ENCODE measurements around the gene ACTR10.

The ACTR10 gene

DNA sequence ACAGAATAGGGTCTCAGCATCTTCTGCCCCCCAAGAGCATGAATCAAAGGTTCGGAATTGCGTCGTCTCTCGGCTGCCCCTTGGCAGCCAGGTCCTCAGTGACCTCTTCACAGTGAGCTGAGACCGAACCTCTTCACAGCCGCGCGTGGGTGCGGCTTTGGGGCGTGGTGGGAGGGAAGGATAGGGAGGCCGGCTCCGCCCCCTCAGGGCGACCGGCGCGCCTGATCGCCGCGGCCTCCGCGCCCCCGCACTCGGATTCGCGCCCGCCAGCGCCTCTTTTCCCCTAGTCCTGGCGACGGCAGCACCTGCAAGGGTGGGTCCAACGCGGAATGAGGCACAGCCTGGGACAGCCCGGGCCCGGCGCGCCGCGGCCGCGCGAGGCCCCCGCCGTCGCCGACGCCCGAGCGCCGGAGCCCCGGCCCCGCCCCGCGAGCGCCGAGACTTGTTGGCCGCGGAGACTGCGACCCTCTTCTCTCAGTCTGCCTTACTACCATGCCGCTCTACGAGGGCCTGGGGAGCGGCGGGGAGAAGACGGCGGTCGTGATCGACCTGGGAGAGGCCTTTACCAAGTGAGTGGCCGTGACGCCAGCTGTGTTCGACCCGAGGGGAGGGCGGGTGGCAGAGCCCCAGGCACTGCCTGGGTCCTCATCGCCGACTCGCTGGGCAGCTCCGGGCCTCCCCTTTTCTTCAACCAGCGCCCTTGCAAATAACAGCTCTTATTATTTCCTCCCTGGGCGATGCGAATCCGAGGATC, at the start of gene ACTR10:
Gene ACTR10, plus strand, starts transcription at position 424 of the 754 bp plus-strand sequence. Its CDS starts 69 bp downstream, at position 493.
- peak; percentile 84 for DNase-seq

DNA sequence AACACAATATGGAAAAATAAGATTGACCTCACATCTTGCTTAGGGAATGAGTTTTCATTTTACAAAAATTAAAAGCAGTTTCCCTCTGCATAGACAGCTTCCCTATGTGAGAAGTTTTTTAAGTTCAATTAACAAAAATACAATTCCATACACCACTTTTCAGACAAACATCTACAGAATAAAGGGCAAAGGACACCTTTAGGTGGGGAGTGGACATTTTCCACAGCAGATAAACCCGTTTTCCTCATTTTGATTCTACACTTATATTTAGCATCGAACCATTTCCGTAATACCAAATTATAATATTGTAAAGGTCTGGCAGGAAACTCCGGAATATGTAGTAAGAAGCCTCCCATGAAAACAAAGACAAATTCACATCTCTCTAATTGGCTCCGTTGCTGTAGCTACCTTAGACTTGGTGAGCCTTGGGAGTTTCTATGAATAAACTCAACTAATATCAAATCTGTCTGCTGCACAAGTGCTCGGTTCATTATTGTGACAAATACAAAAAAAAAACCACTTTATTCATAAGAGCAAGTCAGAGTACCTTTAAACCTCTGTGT, 49.6 kb upstream of the ACTR10 start:
- no peak for DNase-seq

DNA sequence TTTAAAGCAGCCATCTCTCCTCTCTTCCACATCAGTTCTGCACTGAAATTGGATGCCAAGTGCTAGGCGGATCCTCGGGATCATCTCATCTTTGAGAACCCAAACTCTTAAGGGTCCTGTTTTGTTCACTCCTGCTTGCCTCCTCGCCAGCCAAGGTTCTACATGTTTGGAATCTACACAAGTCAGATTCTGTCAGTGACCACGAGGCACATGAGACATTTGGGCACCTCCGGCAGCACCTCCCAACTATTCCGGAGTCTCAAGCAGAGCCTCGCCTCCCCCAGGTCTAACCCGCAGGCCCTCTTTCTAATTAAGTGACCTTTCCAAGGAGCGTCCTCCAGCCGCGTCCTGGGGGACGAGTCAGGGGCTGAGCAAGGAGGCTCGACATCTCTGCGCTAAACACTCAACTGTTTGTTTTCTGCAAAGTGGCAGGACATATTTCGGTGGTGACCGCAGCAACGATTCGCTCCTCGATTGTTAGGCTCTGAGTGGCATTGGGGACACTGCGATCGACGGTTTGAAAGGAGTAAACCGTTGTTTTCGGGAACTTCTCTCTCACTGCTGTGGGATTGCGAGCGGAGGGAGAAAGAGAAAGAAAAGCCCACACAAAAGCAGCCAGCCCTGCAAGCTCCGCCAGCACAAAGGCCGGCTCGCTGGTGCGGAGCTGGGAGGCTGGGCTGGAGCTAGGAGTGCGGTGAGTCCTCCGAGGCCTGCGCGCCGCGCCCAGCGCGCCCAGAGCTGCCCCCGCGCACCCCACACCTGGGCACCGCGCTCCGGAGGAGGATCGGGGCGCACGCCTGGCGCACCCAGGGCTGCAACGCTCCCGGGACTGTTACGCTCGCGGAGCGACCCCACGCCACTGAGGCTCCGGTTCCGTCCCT, 48.6 kb upstream of the ACTR10 start:
- DNase-seq: peak; percentile 24

DNA sequence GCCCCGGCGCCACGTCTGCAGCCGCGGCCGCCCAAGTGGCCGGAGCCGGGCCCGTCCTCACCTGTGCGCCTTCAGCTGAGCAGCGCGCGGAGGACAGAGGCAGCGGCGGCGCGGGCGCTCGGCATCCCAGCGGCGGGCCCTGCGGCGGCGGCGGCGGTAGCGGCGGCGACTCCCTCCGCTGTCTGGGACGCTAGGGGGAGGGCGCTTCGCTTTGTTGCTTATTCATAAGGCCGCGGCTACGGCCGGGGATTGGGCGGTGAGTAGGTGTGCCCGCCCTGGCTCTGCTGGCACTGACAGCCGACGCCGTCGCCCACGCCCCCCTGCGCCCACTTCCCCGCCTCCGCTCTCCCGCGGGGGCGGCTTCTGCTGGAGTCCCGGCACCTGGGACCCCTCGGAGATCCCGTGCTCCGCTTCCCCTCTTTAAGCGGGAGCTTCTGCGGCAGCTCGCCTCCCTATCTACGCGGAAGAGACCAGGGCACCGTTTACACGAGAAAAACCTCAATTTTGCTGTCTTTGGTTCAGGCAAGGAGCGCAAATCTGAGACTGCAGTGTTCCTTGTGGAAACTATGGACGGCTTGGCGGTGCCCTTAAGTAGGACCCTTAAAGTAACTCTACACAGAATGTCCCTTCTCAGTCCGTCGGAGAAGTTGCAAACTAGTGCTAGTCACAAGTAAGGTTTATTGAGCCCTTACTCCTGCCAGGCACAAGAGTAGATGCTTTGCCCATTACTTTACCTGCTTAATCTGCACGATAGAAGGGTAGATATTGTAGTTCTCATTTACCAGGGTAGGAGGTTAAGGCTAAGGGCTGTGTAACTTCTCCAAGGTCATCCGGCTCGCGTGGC, 47.7 kb upstream of the ACTR10 start, which contains the start of gene ARMH4:
Gene ARMH4, minus strand, starts transcription at position 200 of the 844 bp plus-strand sequence. CDS start 12,855 bp downstream, outside the sequence.
- DNase-seq: peak; percentile 74

DNA sequence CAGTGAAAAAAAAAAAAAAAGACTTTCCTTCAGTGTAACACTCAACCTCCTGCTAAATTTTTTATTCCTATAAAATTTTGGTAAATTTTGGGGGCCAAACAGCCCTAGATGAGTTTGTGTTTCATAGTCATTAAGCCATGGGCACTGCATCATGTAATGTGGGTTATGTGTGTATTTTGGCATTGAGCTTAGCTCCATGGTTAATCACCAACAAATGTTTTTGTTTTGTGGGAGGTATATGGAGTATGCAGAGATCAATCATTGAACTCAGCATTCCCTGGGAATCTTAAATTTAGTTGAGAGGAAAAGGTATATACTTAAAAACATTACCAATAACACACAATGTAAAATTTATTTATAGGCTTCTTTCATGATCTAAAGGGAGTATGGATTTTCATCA, 39.4 kb upstream of the ACTR10 start:
- no peak for DNase-seq

DNA sequence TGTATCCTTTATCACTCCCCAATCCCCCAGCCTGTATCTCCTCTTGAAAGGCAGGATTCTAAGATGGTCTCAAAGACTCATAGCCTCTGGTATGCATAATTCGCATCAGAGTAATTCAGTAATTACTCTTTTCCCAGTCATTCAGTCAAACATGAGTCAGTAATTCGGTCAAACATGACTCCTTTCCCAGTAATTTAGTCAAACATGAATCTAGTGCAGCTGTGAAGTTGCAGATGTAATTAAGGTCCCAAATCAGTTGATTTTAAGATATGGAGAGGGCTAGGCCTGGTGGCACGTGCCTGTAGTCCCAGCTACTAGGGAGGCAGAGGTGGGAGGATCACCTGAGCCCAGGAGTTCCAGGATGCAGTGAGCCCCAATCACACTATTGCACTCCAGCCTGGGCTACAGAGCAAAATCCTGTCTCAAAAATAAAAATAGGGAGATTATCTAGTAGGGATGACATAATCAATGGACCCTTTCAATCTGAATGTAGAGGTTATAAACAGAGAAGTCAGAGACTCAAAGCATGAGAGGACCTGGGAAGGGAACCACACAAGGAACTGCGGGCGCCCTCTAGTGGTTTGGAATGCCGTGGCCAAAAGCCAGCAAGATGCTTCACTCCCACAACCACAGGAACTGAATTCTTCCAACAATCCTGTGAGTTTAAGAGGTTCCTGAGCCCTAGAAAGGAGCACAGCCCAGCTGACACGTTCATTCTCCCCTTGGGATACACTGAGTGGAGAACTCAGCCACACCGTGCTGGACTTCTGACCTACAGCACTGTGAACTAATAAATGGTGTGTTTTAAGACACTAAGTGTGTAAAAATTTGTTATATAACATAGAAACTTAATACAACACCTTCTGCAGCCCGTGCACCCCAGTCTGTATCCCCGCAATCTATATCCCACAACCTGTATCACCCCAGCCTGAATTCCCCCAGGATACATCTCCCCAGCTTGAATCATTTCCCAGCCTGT, 33.7 kb upstream of the ACTR10 start:
- DNase-seq: peak; percentile 48

DNA sequence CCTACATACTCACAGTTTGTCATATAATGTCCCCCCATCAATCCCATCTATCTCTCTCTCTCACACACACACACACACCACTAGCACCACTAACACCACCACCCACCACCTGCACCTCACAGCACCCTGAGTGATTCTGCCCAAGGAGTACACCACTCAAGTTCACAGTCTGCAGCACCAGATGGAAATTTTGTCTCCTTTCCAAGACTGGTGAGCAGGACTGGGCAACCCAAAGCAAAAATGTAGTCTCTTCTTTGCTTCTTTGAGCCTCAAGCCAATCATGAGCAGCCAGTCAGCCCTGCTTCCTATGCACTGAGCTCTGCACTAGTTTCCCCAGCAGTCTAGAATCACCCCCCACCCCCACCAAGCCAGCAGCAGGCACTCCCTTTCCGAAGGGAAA, 32.9 kb upstream of the ACTR10 start:
- no peak for DNase-seq

DNA sequence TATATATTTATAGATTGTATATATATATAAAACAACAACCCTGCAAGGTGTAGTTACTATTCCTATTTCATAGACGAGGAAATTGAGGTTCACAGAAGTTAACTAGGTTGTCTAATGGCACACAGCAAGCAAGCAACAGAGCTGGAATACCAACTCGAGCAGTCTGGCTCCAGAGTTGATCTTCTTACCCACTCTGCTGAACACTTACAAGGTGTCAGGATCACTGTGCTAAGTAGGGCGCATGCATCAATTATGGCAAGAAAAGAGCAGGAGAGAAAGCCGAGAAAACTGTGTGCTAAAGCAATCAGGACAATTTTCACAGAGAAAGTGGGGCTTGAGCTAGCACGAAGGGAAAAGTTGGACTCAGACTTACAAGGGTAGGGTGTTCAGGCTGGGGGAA, 32.1 kb upstream of the ACTR10 start:
- no peak for DNase-seq

DNA sequence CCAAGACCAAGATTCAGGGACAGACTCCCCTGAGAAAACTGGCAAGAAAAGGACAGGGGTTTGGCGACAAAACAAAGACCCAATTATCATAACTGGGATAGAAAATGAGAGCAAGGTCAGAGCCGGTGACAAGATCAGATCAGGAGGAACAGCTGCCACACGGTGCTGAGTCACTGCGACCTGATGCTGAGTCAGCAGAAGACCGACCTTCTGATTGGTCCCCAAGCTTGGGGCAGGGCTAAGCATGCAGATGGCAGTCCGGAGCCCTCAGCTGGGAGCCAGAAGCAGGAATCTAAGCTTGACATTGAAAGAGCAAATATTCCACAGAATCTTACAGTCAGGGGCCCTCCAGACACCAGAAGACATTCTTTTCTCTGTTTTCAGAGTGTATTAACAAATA, 28.9 kb upstream of the ACTR10 start:
- DNase-seq: peak; percentile 86

DNA sequence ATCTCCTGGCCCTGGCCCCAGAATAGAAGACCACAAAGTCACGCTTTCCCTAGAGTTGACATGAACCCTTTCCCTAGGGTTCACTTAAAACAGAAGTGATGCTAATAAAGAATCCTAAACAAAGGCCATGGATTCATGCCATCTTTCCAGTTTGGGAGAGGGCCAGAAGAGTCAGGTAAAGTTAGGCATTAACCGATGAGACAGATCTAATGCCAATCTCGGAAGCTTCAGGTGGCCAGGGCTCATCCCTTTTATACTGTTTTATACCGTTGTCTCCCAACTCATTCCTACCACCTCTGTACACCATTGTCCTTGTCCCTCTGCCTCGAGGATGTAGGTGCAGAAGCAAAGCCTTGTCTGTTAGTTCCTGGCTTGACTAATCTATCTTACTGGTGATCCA, 22.8 kb upstream of the ACTR10 start:
- DNase-seq: no peak

DNA sequence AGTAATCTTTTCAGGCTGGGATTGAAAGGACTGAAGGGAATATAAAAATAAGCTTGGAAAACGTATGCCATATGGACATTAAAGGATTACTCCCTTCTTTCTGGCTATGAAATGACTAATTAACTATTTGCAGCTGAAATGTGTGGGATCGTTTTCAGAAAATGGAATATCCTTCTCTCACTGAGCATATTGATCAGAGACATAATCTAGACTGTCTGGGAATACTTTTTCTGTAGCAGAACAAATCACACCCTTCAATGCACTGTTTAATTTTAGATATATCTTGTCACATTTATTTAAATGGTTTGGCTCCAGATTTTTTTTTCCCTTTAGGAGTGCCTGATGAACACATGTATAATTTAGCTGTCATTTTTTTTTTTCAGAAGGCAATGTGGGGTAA, 10.8 kb upstream of the ACTR10 start:
- no peak for DNase-seq

DNA sequence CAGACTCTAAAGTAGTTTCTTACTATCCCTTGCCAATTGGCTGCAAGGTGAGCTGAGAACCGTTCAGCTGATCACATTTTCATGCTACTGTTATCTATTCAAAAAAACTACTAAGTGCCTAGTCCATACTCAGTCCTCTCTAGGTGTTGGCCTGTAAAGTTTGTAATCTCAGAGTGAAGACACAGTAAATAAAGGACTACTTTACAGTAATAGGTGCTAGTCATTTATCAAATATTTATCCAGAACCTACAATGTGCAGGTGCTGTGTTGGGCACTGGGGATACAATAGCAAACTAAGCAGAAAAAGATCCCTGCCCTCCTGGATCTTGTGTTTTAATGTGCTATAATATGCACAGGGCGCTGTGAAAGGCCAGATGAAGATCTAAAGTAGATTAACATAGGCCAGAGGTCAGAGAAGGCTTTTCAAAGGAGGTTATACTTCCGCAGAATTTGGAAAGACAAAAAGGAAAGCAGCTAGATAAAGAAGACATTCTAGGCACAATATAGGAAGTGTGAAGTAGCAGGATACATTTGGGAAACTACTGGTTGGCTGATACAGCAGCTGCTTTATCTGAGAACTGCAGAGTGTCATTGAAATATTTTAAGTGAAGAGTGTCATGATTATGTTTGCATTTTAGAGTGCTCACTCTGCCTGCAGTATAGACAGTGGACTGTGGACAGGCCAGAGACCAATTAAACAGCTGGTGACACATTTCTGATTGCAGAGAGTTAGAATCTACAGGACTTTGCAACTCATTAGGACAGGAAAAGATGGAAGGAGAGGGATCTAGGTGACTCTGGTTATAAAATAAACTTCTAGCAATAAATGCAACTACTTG, 8.0 kb upstream of the ACTR10 start:
- DNase-seq: no peak

DNA sequence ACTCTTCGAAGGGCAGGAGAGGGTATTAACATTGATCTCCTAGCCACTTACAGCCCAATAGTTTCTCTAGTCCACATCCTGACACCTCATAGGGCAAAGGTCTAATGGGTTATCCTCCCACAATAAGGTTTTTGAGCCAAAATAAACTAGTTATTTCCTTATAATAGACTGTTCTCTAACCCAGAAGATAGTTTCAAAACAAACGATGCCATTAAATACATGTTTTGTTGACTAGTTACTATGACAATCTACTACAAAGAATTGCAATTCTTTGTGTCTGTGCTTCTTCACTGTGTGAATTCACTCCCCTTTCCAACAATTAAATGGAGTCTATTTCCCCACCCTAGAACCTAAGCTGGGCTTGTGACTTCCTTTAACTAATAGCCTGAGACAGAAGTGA, 6.4 kb upstream of the ACTR10 start:
- no peak for DNase-seq

DNA sequence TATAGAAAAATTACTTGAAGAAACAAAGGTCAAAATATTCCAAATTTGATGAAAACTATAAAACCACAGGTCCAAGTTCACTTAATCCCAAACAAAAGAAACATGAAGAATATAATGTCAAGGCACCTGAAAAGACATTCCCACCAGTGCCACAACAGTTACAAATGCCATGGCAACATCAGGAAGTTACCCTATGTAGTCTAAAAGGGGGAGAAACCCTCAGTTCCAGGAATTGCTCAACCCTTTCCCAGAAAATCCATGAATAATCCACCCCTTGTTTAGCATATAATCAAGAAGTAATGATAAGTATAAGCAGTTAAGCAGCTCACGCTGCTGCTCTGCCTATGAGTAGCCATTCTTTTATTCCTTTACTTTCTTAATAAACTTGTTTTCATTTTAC, 3.8 kb upstream of the ACTR10 start:
- DNase-seq: no peak

DNA sequence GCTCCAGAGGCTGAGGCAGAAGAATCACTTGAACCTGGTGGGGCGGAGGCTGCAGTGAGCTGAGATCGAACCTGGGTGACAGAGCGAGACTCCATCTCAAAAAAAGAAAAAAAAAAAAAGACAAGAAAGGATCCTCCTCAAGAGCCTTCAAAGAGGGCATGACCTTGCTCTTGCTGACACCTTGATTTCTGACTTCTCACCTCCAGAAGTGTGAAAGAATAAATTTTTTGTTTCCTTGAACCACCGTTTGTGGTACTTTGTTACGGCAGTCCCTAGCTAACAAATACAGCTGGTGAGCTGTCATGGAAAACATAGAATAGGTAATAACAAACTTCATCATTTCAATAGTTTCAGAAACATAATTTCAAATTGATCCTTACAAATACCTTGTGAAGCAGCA, 1.9 kb upstream of the ACTR10 start:
- no peak for DNase-seq

DNA sequence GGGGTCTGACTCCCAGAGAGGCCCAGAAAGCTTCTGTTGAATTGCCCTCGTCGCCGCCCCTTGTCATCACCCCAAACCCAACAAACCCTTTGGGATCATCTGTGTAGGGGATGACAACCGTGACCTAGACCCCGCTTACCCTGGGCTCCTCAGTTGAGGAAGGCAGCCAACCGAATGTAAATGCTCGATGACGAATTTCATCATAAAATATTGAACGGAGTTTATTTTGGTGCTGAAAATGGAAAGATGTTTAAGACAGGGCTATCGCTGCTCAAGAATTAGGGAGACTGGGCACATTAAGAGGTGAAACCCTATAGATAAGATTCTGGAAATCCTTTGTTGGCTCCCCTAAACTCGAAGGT, 512 bp downstream of the ACTR10 start:
- DNase-seq: no peak

DNA sequence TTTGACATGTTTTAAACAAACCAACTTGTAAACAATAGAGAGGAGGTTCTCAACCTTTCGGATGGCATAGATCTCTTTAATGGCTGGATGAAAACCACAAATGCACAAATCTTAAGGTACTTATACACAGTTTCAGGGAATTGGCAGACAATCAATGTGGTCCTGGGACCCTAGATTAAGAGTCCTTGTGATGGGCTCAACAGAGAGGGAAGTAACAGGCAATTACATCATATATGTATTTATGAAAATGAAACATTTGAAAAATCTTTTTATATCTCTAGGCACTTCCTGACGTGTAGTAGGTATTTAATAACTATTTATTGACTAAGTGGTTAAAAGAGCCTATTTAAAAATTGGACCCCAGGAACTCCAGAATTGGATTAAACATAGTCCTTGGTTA, 897 bp downstream of the ACTR10 start:
- no peak for DNase-seq

DNA sequence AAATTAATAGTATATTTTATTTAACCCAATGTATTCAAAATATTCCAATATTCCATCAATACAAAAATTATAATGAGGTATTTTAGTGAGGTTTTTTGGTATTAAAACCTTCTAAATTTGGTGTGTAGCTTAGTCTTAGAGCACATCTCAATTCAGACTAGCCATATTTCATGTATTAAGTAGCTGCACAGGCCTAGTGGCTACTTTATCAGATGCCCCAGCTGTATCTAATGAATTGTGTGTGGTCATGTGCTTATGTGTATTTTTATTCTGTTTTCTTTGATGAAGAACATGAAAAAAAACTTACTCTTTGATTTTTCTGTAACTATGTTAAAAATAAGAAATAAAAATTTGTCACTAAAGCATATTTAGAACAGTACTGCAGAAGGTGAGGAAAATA, 13.2 kb downstream of the ACTR10 start:
- no peak for DNase-seq

DNA sequence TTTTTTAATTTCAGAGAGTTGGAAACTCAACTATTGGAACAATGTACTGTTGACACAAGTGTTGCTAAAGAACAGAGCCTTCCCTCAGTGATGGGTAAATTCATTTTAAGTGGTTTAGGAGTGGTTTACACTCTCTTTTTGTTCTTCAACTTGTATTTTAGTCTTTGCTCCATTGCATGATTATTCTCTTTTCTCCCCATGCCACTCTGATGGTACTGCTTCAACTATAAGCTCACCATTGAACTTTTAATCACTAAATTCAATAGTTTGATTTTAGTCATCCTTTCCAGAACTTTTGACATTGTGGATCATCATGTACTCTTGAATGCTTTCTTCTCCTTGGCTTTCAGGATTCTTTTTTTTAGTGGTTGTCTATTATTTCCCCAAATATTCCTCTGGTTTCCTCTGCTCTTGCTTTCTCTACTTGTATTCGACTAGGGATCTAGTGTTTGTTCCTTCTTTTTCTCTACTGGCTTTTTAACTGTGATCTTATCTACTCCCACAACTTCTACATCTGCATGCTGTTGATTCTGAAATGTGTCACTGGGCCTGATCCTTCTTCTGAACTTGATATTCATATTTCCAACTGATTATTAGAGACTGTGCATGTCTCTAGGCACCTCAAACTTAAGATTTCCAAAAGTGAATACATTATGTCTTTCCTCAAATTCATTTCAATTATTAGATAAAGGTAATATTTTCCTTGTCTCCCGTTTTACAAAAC, 15.4 kb downstream of the ACTR10 start:
- no peak for DNase-seq

DNA sequence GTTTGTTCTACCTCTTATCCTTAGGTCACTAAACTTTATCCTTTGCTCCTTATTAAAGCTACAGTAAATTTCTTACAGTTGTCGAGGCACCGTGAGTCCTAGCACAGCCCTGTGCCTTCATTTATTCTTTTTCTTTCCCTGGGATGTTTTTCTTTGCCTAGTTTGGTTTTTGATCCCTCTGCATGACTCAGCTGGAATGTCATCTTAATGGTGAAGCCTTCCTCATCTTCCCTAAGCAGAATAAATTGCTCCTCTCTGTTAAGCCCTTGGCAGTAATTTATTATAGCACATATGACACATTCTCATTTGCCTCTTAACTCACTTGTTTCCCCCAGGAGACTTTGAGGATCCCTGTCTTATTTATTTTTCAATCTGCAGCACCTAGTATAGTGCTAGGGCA, 16.6 kb downstream of the ACTR10 start:
- DNase-seq: no peak
